Measurements from ENCODE around the gene SMIM1. TPM values are rescaled to one million over a fixed set of nuclear protein-coding genes. Genes with fewer than 3 reads are reported as not detected.

SMIM1 gene
- total RNA-seq, 1 donor from 2014 or later: not detected

GRCh38 chr1:3740752-3741151, 31.8 kb upstream of the SMIM1 start:
- H3K36me3 ChIP-seq: peaks cover 45 to 70% of the 10 kb centered on the region in 2 donors
- no peaks in the 10 kb centered on the region for H3K4me1 ChIP-seq
- intact Hi-C loops (cut with DNase I): no loop called here
- no peak overlapping the region for H3K27ac ChIP-seq
- no peak for TF ChIP-seq CTCF (IDR thresholded peaks at IDR 0.05)
- no peak for DNase-seq (ENCODE audit: low spot score in 2 of 2)
- H3K9me3 ChIP-seq: no peaks in the 10 kb centered on the region
- H3K4me3 ChIP-seq: no peak overlapping the region
- no peaks in the 10 kb centered on the region for H3K27me3 ChIP-seq

- H3K27ac ChIP-seq: no peak overlapping the region
- H3K9me3 ChIP-seq: no peaks in the 10 kb centered on the region
- no peaks in the 10 kb centered on the region for H3K4me1 ChIP-seq
- no peak overlapping the region for H3K4me3 ChIP-seq
- no peaks in the 10 kb centered on the region for H3K27me3 ChIP-seq
- no peak for TF ChIP-seq CTCF (IDR thresholded peaks at IDR 0.05)
- no peak for DNase-seq (ENCODE audit: low spot score in 2 of 2)
- intact Hi-C loops (cut with DNase I): no loop called here
- H3K36me3 ChIP-seq: peaks cover 42 to 63% of the 10 kb centered on the region in 2 donors
Measured at GRCh38 chr1:3741566-3742438, 30.7 kb upstream of the SMIM1 start.

- Histone ChIP-seq H3K27ac (no peak overlapping the region), H3K4me3 (no peak overlapping the region), H3K27me3 (no peaks in the 10 kb centered on the region), H3K9me3 (no peaks in the 10 kb centered on the region), H3K4me1 (peaks cover 0 to 2% of the 10 kb centered on the region in 2 donors), H3K36me3 (peaks cover 35 to 55% of the 10 kb centered on the region in 2 donors)
- intact Hi-C loops (cut with DNase I): no loop called here
- no peak for TF ChIP-seq CTCF (IDR thresholded peaks at IDR 0.05)
- DNase-seq (ENCODE audit: low spot score in 2 of 2): no peak
Measured at GRCh38 chr1:3742439-3743298, 29.9 kb upstream of the SMIM1 start.

GRCh38 chr1:3743421-3743820, 29.1 kb upstream of the SMIM1 start:
- Histone ChIP-seq H3K27me3 (no peaks in the 10 kb centered on the region), H3K4me1 (peaks cover 0 to 6% of the 10 kb centered on the region in 2 donors), H3K4me3 (no peak overlapping the region), H3K27ac (no peak overlapping the region), H3K36me3 (peaks cover 27 to 49% of the 10 kb centered on the region in 2 donors), H3K9me3 (no peaks in the 10 kb centered on the region)
- DNase-seq (ENCODE audit: low spot score in 2 of 2): no peak
- intact Hi-C loops (cut with DNase I): no loop called here
- no peak for TF ChIP-seq CTCF (IDR thresholded peaks at IDR 0.05)

GRCh38 chr1:3743826-3744225, 28.7 kb upstream of the SMIM1 start:
- Histone ChIP-seq H3K4me1 (peaks cover 0 to 6% of the 10 kb centered on the region in 2 donors), H3K27me3 (no peaks in the 10 kb centered on the region), H3K4me3 (no peak overlapping the region), H3K27ac (no peak overlapping the region), H3K36me3 (peaks cover 23 to 44% of the 10 kb centered on the region in 2 donors), H3K9me3 (no peaks in the 10 kb centered on the region)
- no peak for TF ChIP-seq CTCF (IDR thresholded peaks at IDR 0.05)
- DNase-seq (ENCODE audit: low spot score in 2 of 2): no peak
- intact Hi-C loops (cut with DNase I): no loop called here

Measured in ascending aorta (tissue), 2 donors.